GM23338 (cell line): ENCODE data around the gene MEF2D. TPM values are rescaled to one million over a fixed set of nuclear protein-coding genes. Genes with fewer than 3 reads are reported as not detected.

ENCODE experiments used
- ATAC-seq: fragments of 200-7000 bp; cut with Tn5 transposase; 3 replicates; pipeline ENCODE4 v1.9.1; 2020
- DNase-seq: peaks from one replicate; pipeline ENCODE4 v3.0.0-alpha.2; 2015; ENCODE audit warnings: low spot score
- H2AFZ ChIP-seq: fragments of 200-600 bp; sonication (generic); 2 replicates; pipeline ENCODE4 v1.8.0; 2016; ENCODE audit warnings: antibody characterized with exemption, mild to moderate bottlenecking, moderate library complexity
- H3F3A ChIP-seq: fragments of 200-600 bp; sonication (generic); replicated peaks from 2 replicates; pipeline ENCODE4 v1.8.0; 2017; ENCODE audit warnings: antibody characterized with exemption, mixed run types, low read depth
- H3K27ac ChIP-seq: fragments of 200-600 bp; sonication (generic); 2 replicates; pipeline ENCODE4 v1.6.1; 2016; ENCODE audit warnings: low read depth
- H3K27me3 ChIP-seq: fragments of 200-600 bp; sonication (generic); 2 replicates; pipeline ENCODE4 v1.8.0; 2016; ENCODE audit warnings: mild to moderate bottlenecking, mixed run types, moderate library complexity; ENCODE audit not compliant: insufficient read depth
- H3K36me3 ChIP-seq: fragments of 200-600 bp; sonication (generic); 2 replicates; pipeline ENCODE4 v1.8.0; 2016; ENCODE audit warnings: mild to moderate bottlenecking; ENCODE audit not compliant: insufficient read depth
- H3K4me1 ChIP-seq: fragments of 200-600 bp; sonication (generic); 2 replicates; pipeline ENCODE4 v1.8.0; 2016; ENCODE audit warnings: mild to moderate bottlenecking, moderate library complexity; ENCODE audit not compliant: insufficient read depth
- H3K4me2 ChIP-seq: fragments of 200-600 bp; sonication (generic); 2 replicates; pipeline ENCODE4 v1.7.1; 2017; ENCODE audit warnings: mixed run types
- H3K4me3 ChIP-seq: fragments of 200-600 bp; sonication (generic); 2 replicates; pipeline ENCODE4 v1.6.1; 2016; ENCODE audit warnings: mixed run types
- H3K79me2 ChIP-seq: fragments of 200-600 bp; sonication (generic); replicated peaks from 2 replicates; pipeline ENCODE4 v1.8.0; 2017; ENCODE audit warnings: mild to moderate bottlenecking; ENCODE audit not compliant: insufficient read depth
- H3K9me2 ChIP-seq: fragments of 200-600 bp; sonication (generic); 2 replicates; pipeline ENCODE4 v1.8.0; 2017; ENCODE audit not compliant: insufficient read depth
- H4K20me1 ChIP-seq: fragments of 200-600 bp; sonication (generic); replicated peaks from 2 replicates; pipeline ENCODE4 v1.8.0; 2017; ENCODE audit warnings: mild to moderate bottlenecking; ENCODE audit not compliant: insufficient read depth
- H3K27ac Mint-ChIP-seq: 2 replicates; pipeline ENCODE4 v1.8.0; 2020; ENCODE audit warnings: inconsistent platforms, mild to moderate bottlenecking, moderate library complexity, mixed read lengths
- H3K27me3 Mint-ChIP-seq: 3 replicates; pipeline ENCODE4 v1.8.0; 2022; ENCODE audit warnings: low read depth, mild to moderate bottlenecking, moderate library complexity, mixed read lengths, inconsistent platforms; ENCODE audit not compliant: insufficient read depth, poor library complexity
- H3K36me3 Mint-ChIP-seq: 3 replicates; pipeline ENCODE4 v1.8.0; 2021; ENCODE audit warnings: low read depth, mild to moderate bottlenecking, inconsistent platforms, moderate library complexity, mixed read lengths
- H3K4me1 Mint-ChIP-seq: 3 replicates; pipeline ENCODE4 v1.8.0; 2020; ENCODE audit warnings: mild to moderate bottlenecking, inconsistent platforms, mixed read lengths
- H3K4me3 Mint-ChIP-seq: 3 replicates; pipeline ENCODE4 v1.8.0; 2021; ENCODE audit warnings: moderate library complexity, mild to moderate bottlenecking, inconsistent platforms, mixed read lengths
- H3K9me3 Mint-ChIP-seq: 3 replicates; pipeline ENCODE4 v1.8.0; 2020; ENCODE audit warnings: moderate library complexity, mild to moderate bottlenecking, inconsistent platforms, mixed read lengths
- CREB1 ChIP-seq: fragments of 250-450 bp; sonication (Bioruptor Pico); IDR thresholded peaks from 2 replicates; pipeline ENCODE4 v1.5.0; 2020; ENCODE audit warnings: low read depth, mild to moderate bottlenecking, moderate library complexity
- EZH2 ChIP-seq: fragments of 200-600 bp; sonication (generic); IDR thresholded peaks from one replicate; pipeline ENCODE4 v1.8.0; 2017; ENCODE audit warnings: antibody characterized with exemption, mild to moderate bottlenecking, low read depth; ENCODE audit not compliant: unreplicated experiment
- EZH2phosphoT487 ChIP-seq: fragments of 200-600 bp; sonication (generic); IDR thresholded peaks from one replicate; pipeline ENCODE4 v1.8.1; 2018; ENCODE audit warnings: antibody characterized with exemption; ENCODE audit not compliant: unreplicated experiment
- JUNB ChIP-seq: IDR thresholded peaks from one replicate; pipeline ENCODE4 v1.6.1; 2016; ENCODE audit warnings: antibody characterized with exemption; ENCODE audit not compliant: unreplicated experiment
- NANOG ChIP-seq: IDR thresholded peaks from 2 replicates; pipeline ENCODE4 v1.6.1; 2016; ENCODE audit warnings: antibody characterized with exemption, borderline replicate concordance
- POLR2AphosphoS5 ChIP-seq: IDR thresholded peaks from 2 replicates; pipeline ENCODE4 v1.6.1; 2016; ENCODE audit warnings: antibody characterized with exemption, low read depth
- STAT1 ChIP-seq: IDR thresholded peaks from one replicate; pipeline ENCODE4 v1.6.1; 2016; ENCODE audit warnings: antibody characterized with exemption; ENCODE audit not compliant: unreplicated experiment
- ZNF114 ChIP-seq: fragments of 250-450 bp; sonication (Bioruptor Pico); IDR thresholded peaks from 2 replicates; pipeline ENCODE4 v1.5.0; 2020; ENCODE audit warnings: mild to moderate bottlenecking, moderate library complexity
- polyA plus RNA-seq: library from polyadenylated mRNA; unstranded; fragments of >200 nt; fragmentation: Nextera tagmentation; extraction: Ambion mirVana; gene quantifications from 2 replicates; pipeline ENCODE4 v1.2.1, GENCODE V29; 2016
- total RNA-seq: library from RNA; depleted of rRNA; stranded (reverse); fragments of >200 nt; shearing (Covaris generic); gene quantifications from 2 replicates; pipeline ENCODE4 v1.2.3, GENCODE V29; 2014
- TF ChIP-seq, protein P1 (sequence below), 2 experiments: fragments of 200-600 bp in 1 of 2; sonication (generic) in 1 of 2; conservative IDR thresholded peaks; 2 replicates each; pipeline versions ENCODE4 v1.5.1 to v1.6.1; 2016 to 2017; ENCODE audit warnings: antibody characterized with exemption in 2 of 2, low read depth in 2 of 2, mild to moderate bottlenecking in 2 of 2, moderate library complexity in 1 of 2
- TF ChIP-seq, protein P2 (sequence below): IDR thresholded peaks from one replicate; pipeline ENCODE4 v1.6.1; 2018; ENCODE audit warnings: antibody characterized with exemption; ENCODE audit not compliant: unreplicated experiment
- TF ChIP-seq, protein P3 (sequence below): IDR thresholded peaks from 2 replicates; pipeline ENCODE4 v1.6.1; 2016; ENCODE audit warnings: antibody characterized with exemption

The MEF2D gene
- total and polyA plus RNA-seq, 2 experiments from 2014 or later, result 10.6 to 15.5 TPM

DNA sequence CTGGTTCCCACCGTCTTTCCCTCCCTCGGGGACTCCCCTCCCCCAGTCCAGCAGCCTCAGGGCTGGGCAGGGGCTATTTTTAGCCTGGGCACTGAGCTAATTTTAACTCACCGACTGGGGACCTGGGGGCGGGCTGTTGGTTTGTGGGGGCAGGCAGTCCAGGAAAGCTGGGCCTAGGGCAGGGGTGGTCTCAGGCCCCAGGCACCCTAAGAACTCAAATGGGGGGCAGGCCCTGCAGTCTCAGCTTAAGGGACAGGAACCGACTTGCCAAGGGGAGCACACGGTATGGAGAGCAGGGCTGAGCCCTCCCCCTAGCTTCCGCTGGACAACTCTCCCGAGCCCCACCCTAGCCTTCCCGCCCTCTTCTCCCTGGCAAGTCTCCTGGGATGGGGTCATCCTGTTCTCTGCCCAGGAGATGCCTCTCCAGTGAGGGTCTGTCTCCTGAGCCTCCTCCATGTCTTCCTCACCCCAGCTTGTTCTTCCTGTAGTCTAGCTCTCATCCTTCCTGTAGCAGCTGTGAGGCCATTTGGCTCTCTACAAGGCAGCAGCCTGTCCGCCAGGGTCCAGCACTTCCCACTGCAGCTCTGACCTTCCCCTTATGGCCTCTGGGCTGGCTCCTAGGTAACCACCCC is 10.1 kb downstream of the MEF2D start:
- Mint-ChIP-seq H3K9me3 (no peaks in the 10 kb centered on the region; the same call in 2 of the 3 replicates), H3K4me1 (peaks cover 72% of the 10 kb centered on the region), H3K27me3 (peaks cover 14% of the 10 kb centered on the region), H3K4me3 (peak overlapping the region; percentile 59), H3K36me3 (peaks cover 6% of the 10 kb centered on the region; the same call in 2 of the 3 replicates), H3K27ac (peak overlapping the region; percentile 53)
- Histone ChIP-seq H3K27ac (0 out of 2 replicates have a peak overlapping the region, but pooled peaks have one; percentile 45), H3K36me3 (no peaks in the 10 kb centered on the region; the same call in 1 of the 2 replicates), H2AFZ (no peak overlapping the region), H3K9me2 (no peaks in the 10 kb centered on the region), H3K4me3 (peak overlapping the region; percentile 53), H3K4me2 (peak overlapping the region; percentile 80), H3K27me3 (no peaks in the 10 kb centered on the region), H3K79me2 (peaks cover 68% of the 10 kb centered on the region), H4K20me1 (peaks cover 7% of the 10 kb centered on the region), H3K4me1 (peaks cover 52% of the 10 kb centered on the region), H3F3A (no peaks in the 10 kb centered on the region)
- ATAC-seq (peak; percentile 65), DNase-seq (peak; percentile 77)
- TF ChIP-seq, protein P1, sequence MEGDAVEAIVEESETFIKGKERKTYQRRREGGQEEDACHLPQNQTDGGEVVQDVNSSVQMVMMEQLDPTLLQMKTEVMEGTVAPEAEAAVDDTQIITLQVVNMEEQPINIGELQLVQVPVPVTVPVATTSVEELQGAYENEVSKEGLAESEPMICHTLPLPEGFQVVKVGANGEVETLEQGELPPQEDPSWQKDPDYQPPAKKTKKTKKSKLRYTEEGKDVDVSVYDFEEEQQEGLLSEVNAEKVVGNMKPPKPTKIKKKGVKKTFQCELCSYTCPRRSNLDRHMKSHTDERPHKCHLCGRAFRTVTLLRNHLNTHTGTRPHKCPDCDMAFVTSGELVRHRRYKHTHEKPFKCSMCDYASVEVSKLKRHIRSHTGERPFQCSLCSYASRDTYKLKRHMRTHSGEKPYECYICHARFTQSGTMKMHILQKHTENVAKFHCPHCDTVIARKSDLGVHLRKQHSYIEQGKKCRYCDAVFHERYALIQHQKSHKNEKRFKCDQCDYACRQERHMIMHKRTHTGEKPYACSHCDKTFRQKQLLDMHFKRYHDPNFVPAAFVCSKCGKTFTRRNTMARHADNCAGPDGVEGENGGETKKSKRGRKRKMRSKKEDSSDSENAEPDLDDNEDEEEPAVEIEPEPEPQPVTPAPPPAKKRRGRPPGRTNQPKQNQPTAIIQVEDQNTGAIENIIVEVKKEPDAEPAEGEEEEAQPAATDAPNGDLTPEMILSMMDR (conservative IDR thresholded peaks at IDR 0.05; ENCODE audit: low read depth in 2 of 2), result peak in 1 of 2 experiments; percentile 34; a peak in 1 of 4 replicates
- no peak for TF ChIP-seq ZNF114 (CRISPR knock-in tag)
- no peak for TF ChIP-seq EZH2
- TF ChIP-seq CREB1 (CRISPR knock-in tag), result no peak
- TF ChIP-seq JUNB, result no peak
- TF ChIP-seq, protein P2, sequence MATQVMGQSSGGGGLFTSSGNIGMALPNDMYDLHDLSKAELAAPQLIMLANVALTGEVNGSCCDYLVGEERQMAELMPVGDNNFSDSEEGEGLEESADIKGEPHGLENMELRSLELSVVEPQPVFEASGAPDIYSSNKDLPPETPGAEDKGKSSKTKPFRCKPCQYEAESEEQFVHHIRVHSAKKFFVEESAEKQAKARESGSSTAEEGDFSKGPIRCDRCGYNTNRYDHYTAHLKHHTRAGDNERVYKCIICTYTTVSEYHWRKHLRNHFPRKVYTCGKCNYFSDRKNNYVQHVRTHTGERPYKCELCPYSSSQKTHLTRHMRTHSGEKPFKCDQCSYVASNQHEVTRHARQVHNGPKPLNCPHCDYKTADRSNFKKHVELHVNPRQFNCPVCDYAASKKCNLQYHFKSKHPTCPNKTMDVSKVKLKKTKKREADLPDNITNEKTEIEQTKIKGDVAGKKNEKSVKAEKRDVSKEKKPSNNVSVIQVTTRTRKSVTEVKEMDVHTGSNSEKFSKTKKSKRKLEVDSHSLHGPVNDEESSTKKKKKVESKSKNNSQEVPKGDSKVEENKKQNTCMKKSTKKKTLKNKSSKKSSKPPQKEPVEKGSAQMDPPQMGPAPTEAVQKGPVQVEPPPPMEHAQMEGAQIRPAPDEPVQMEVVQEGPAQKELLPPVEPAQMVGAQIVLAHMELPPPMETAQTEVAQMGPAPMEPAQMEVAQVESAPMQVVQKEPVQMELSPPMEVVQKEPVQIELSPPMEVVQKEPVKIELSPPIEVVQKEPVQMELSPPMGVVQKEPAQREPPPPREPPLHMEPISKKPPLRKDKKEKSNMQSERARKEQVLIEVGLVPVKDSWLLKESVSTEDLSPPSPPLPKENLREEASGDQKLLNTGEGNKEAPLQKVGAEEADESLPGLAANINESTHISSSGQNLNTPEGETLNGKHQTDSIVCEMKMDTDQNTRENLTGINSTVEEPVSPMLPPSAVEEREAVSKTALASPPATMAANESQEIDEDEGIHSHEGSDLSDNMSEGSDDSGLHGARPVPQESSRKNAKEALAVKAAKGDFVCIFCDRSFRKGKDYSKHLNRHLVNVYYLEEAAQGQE, result no peak

DNA sequence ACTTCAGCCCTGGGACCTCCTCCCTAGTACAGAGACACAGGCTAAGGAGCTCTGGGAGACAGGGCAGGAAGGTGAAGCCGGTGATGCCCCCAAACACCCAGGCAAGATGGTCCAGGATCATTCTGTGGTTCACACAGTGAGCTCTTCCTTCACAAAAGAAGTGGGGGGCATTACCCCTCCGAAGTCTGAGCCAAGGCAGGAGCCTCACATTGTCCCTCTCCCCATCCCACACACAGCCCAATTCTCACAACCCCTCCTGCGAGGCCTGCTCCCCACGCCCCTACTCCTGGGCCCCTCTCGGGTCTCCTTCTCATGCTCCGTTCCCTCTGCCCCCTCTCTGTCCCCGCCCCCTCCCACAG is 10.7 kb downstream of the MEF2D start:
- Mint-ChIP-seq H3K4me3 (peak overlapping the region; percentile 59; the same call in 2 of the 3 replicates), H3K27ac (no peak overlapping the region; the same call in 1 of the 2 replicates), H3K36me3 (peaks cover 3% of the 10 kb centered on the region; the same call in 2 of the 3 replicates), H3K4me1 (peaks cover 67% of the 10 kb centered on the region), H3K27me3 (peaks cover 14% of the 10 kb centered on the region), H3K9me3 (no peaks in the 10 kb centered on the region; the same call in 2 of the 3 replicates)
- no peak overlapping the region for H2AFZ ChIP-seq
- H3F3A ChIP-seq, result no peaks in the 10 kb centered on the region
- no peak overlapping the region for H3K27ac ChIP-seq
- peaks cover 62% of the 10 kb centered on the region for H3K79me2 ChIP-seq
- H3K4me1 ChIP-seq, result peaks cover 48% of the 10 kb centered on the region
- no peak for DNase-seq
- no peaks in the 10 kb centered on the region for H3K9me2 ChIP-seq
- ATAC-seq, result peak; percentile 15
- peak overlapping the region; percentile 53 for H3K4me3 ChIP-seq
- H4K20me1 ChIP-seq, result peaks cover 7% of the 10 kb centered on the region
- H3K4me2 ChIP-seq, result peak overlapping the region; percentile 80
- no peaks in the 10 kb centered on the region; the same call in 1 of the 2 replicates for H3K36me3 ChIP-seq
- no peaks in the 10 kb centered on the region for H3K27me3 ChIP-seq
- TF ChIP-seq, protein P3, sequence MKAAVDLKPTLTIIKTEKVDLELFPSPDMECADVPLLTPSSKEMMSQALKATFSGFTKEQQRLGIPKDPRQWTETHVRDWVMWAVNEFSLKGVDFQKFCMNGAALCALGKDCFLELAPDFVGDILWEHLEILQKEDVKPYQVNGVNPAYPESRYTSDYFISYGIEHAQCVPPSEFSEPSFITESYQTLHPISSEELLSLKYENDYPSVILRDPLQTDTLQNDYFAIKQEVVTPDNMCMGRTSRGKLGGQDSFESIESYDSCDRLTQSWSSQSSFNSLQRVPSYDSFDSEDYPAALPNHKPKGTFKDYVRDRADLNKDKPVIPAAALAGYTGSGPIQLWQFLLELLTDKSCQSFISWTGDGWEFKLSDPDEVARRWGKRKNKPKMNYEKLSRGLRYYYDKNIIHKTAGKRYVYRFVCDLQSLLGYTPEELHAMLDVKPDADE, result no peak
- TF ChIP-seq ZNF114 (CRISPR knock-in tag) (no peak), STAT1 (no peak), NANOG (no peak), JUNB (no peak), EZH2phosphoT487 (no peak), POLR2AphosphoS5 (no peak), CREB1 (CRISPR knock-in tag) (no peak)
- TF ChIP-seq, protein P2, result no peak
